NCI-H510A treated with DMSO at 0.1 percent for 48 hours (cell line): Measurements from ENCODE around the gene PCGF3.

ENCODE experiments used
- DNase-seq: peaks from one replicate; lab custom pipeline; 2025; lab: John Stamatoyannopoulos, UW

PCGF3 gene

GRCh38 chr4:705278-706082 is at the start of gene PCGF3:
Gene PCGF3 (plus strand): TSS chr4:705832. CDS start chr4:733681, 27,849 bp downstream.
- DNase-seq = peak; percentile 68

- no peak for DNase-seq
These were observed 48.9 kb upstream of the PCGF3 start for GRCh38 chr4:656436-657337.

GRCh38 chr4:657338-657833 is 48.2 kb upstream of the PCGF3 start:
- DNase-seq = no peak

GRCh38 chr4:657834-658667 is 47.6 kb upstream of the PCGF3 start:
- DNase-seq = no peak

- DNase-seq = no peak
These were observed 46.7 kb upstream of the PCGF3 start for GRCh38 chr4:658681-659667.

- no peak for DNase-seq
These were observed 45.8 kb upstream of the PCGF3 start for GRCh38 chr4:659851-660250.

- no peak for DNase-seq
These were observed 45.2 kb upstream of the PCGF3 start for GRCh38 chr4:660401-660800.

- no peak for DNase-seq
These were observed 44.4 kb upstream of the PCGF3 start for GRCh38 chr4:661231-661630.

GRCh38 chr4:661881-662761 is 43.5 kb upstream of the PCGF3 start:
- DNase-seq = no peak

GRCh38 chr4:663046-663437 is 42.6 kb upstream of the PCGF3 start:
- no peak for DNase-seq

- peak; percentile 4 for DNase-seq
These were observed 41.9 kb upstream of the PCGF3 start for GRCh38 chr4:663438-664428.

- DNase-seq = no peak
These were observed 40.9 kb upstream of the PCGF3 start for GRCh38 chr4:664713-665231.

- DNase-seq = no peak
These were observed 40.3 kb upstream of the PCGF3 start for GRCh38 chr4:665381-665750.

- no peak for DNase-seq
These were observed 39.7 kb upstream of the PCGF3 start for GRCh38 chr4:665751-666435.

- DNase-seq = no peak
These were observed 39.2 kb upstream of the PCGF3 start for GRCh38 chr4:666436-666810.

- no peak for DNase-seq
These were observed 38.6 kb upstream of the PCGF3 start for GRCh38 chr4:666822-667544.

GRCh38 chr4:667545-667925 is 38.1 kb upstream of the PCGF3 start:
- DNase-seq = no peak
